Suprapubic skin (tissue), 4 donors: ENCODE results near the gene PEPD.

Source experiments
- CTCF ChIP-seq, 2 donors: fragments of 200-600 bp in 1 of 2; fragments of 450-650 bp in 1 of 2; sonication (generic) in 1 of 2; IDR thresholded peaks; one replicate each; pipeline ENCODE4 v1.5.1; 2016 to 2019; ENCODE audit warnings: antibody characterized with exemption in 2 of 2, mild to moderate bottlenecking in 1 of 2, moderate library complexity in 1 of 2
- EP300 ChIP-seq: sonication (generic); formaldehyde crosslinking; IDR thresholded peaks from one replicate; pipeline ENCODE4 v1.6.1; 2017; ENCODE audit warnings: antibody characterized with exemption
- POLR2A ChIP-seq, 2 donors: fragments of 450-650 bp; IDR thresholded peaks; one replicate each; pipeline ENCODE4 v1.6.1; 2017; ENCODE audit warnings: antibody characterized with exemption in 2 of 2, mild to moderate bottlenecking in 2 of 2, moderate library complexity in 2 of 2
- POLR2AphosphoS5 ChIP-seq, 3 donors: sonication (generic); formaldehyde crosslinking; IDR thresholded peaks; one replicate each; pipeline ENCODE4 v1.6.1; 2017; ENCODE audit warnings: antibody characterized with exemption in 3 of 3

DNA sequence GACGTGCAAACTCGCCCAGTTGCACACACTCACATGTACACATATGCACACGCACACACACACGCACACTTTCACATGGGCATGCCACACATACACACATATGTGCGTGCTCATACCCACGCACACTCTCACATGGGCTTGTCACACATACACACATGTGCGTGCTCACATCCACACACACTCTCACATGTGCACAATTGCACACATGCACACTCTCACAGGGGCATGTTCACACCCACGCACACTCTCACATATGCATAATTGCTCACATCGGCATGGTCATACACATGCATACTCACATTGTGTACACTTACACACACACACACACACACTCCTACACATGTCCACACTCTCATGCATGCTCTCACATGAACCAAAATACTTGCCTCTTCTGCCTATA is 32.8 kb upstream of the PEPD start:
- TF ChIP-seq CTCF (IDR thresholded peaks at IDR 0.05): no peak
- TF ChIP-seq POLR2AphosphoS5 (IDR thresholded peaks at IDR 0.05): no peak
- TF ChIP-seq POLR2A (IDR thresholded peaks at IDR 0.05): no peak
- no peak for TF ChIP-seq EP300
